Hepatocyte (in vitro differentiated cells): ENCODE results near the gene ADGRE1. TPM values are rescaled to one million over a fixed set of nuclear protein-coding genes. Genes with fewer than 3 reads are reported as not detected.

Source experiments
- DNase-seq: peaks from one replicate; pipeline ENCODE4 v3.0.0-alpha.2; 2016; ENCODE audit warnings: low spot score
- H2AFZ ChIP-seq: fragments of 200-600 bp; sonication (generic); 2 replicates; pipeline ENCODE4 v1.6.0; 2016; ENCODE audit warnings: antibody characterized with exemption, mild to moderate bottlenecking
- H3K27ac ChIP-seq: fragments of 200-600 bp; sonication (generic); 2 replicates; pipeline ENCODE4 v1.5.1; 2016; ENCODE audit warnings: mild to moderate bottlenecking
- H3K27me3 ChIP-seq: fragments of 200-600 bp; sonication (generic); 2 replicates; pipeline ENCODE4 v1.6.1; 2016
- H3K36me3 ChIP-seq: fragments of 200-600 bp; sonication (generic); replicated peaks from 2 replicates; pipeline ENCODE4 v1.5.1; 2016; ENCODE audit warnings: low read depth; ENCODE audit not compliant: insufficient read depth
- H3K4me1 ChIP-seq: fragments of 200-600 bp; sonication (generic); 2 replicates; pipeline ENCODE4 v1.5.1; 2016; ENCODE audit warnings: mild to moderate bottlenecking, moderate library complexity; ENCODE audit not compliant: insufficient read depth
- H3K4me2 ChIP-seq: fragments of 200-600 bp; sonication (generic); 2 replicates; pipeline ENCODE4 v1.6.0; 2016
- H3K4me3 ChIP-seq: fragments of 200-600 bp; sonication (generic); 2 replicates; pipeline ENCODE4 v1.5.1; 2016; ENCODE audit warnings: mild to moderate bottlenecking
- H3K79me2 ChIP-seq: fragments of 200-600 bp; sonication (generic); 2 replicates; pipeline ENCODE4 v1.6.0; 2017; ENCODE audit warnings: mild to moderate bottlenecking
- H3K9me2 ChIP-seq: fragments of 200-600 bp; sonication (generic); replicated peaks from 2 replicates; pipeline ENCODE4 v1.6.0; 2017; ENCODE audit warnings: mild to moderate bottlenecking; ENCODE audit not compliant: insufficient read depth
- H3K9me3 ChIP-seq: fragments of 200-600 bp; sonication (generic); 2 replicates; pipeline ENCODE4 v1.5.1; 2016; ENCODE audit warnings: low read depth, mild to moderate bottlenecking
- H4K20me1 ChIP-seq: fragments of 200-600 bp; sonication (generic); 2 replicates; pipeline ENCODE4 v1.6.0; 2016; ENCODE audit warnings: mild to moderate bottlenecking; ENCODE audit not compliant: insufficient read depth, poor library complexity, severe bottlenecking
- EZH2 ChIP-seq: fragments of 200-600 bp; sonication (generic); IDR thresholded peaks from 2 replicates; pipeline ENCODE4 v1.6.1; 2016; ENCODE audit warnings: antibody characterized with exemption, mild to moderate bottlenecking, borderline replicate concordance
- EZH2phosphoT487 ChIP-seq: fragments of 200-600 bp; sonication (generic); IDR thresholded peaks from one replicate; pipeline ENCODE4 v1.6.1; 2018; ENCODE audit warnings: antibody characterized with exemption, mild to moderate bottlenecking, low read depth, moderate library complexity; ENCODE audit not compliant: unreplicated experiment, severe bottlenecking
- WGBS: methylation state at CpG from one replicate; pipeline ENCODE4 v1.1.6; 2016; ENCODE audit warnings: low lambda C conversion rate; ENCODE audit errors: missing lambda C conversion rate; 5-methylcytosine and 5-hydroxymethylcytosine counted together
- polyA plus RNA-seq: library from polyadenylated mRNA; unstranded; fragments of >200 nt; fragmentation: Nextera tagmentation; extraction: Ambion mirVana; gene quantifications from 2 replicates; pipeline ENCODE4 v1.2.1, GENCODE V29; 2016
- total RNA-seq: library from RNA; depleted of rRNA; stranded (reverse); fragments of >200 nt; gene quantifications from 2 replicates; pipeline ENCODE4 v1.2.3, GENCODE V29; 2014
- TF ChIP-seq, protein P1 (sequence below): fragments of 200-600 bp; sonication (generic); IDR thresholded peaks from 2 replicates; pipeline ENCODE4 v1.5.1; 2016; ENCODE audit warnings: antibody characterized with exemption, mild to moderate bottlenecking; ENCODE audit not compliant: poor library complexity

The ADGRE1 gene
- total and polyA plus RNA-seq, 2 experiments from 2014 or later, result not detected

DNA sequence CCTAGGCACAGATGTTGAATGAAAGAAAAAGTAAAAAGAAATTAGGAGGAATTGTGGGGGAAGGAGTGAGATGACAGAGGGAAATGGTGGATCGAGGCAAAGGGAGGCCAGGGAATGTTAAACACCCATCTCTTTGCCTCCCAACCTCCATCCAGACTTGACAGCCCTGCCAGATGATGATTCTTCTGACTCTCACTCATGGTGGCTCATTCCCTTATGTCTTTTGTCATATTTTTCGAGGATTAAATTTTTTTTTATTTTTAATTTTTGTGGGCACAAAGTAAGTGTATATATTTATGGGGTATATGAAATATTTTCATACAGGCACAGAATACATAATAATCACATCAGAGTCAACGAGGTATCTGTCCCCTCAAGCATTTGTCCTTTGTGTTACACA is 42.8 kb downstream of the ADGRE1 start:
- 43% methylated on average over 3 of the region's 3 CpGs for WGBS
- no peaks in the 10 kb centered on the region for H3K27me3 ChIP-seq
- no peak overlapping the region for H3K4me2 ChIP-seq
- no peak overlapping the region for H2AFZ ChIP-seq
- no peak for DNase-seq
- H3K27ac ChIP-seq, result no peak overlapping the region
- H3K4me3 ChIP-seq, result no peak overlapping the region
- no peaks in the 10 kb centered on the region for H3K79me2 ChIP-seq
- no peaks in the 10 kb centered on the region for H3K9me2 ChIP-seq
- no peaks in the 10 kb centered on the region for H4K20me1 ChIP-seq
- TF ChIP-seq, protein P1, sequence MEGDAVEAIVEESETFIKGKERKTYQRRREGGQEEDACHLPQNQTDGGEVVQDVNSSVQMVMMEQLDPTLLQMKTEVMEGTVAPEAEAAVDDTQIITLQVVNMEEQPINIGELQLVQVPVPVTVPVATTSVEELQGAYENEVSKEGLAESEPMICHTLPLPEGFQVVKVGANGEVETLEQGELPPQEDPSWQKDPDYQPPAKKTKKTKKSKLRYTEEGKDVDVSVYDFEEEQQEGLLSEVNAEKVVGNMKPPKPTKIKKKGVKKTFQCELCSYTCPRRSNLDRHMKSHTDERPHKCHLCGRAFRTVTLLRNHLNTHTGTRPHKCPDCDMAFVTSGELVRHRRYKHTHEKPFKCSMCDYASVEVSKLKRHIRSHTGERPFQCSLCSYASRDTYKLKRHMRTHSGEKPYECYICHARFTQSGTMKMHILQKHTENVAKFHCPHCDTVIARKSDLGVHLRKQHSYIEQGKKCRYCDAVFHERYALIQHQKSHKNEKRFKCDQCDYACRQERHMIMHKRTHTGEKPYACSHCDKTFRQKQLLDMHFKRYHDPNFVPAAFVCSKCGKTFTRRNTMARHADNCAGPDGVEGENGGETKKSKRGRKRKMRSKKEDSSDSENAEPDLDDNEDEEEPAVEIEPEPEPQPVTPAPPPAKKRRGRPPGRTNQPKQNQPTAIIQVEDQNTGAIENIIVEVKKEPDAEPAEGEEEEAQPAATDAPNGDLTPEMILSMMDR, result no peak
- no peak for TF ChIP-seq EZH2phosphoT487
- TF ChIP-seq EZH2, result no peak
- H3K36me3 ChIP-seq, result no peaks in the 10 kb centered on the region
- H3K9me3 ChIP-seq, result peaks cover 5% of the 10 kb centered on the region
- no peaks in the 10 kb centered on the region for H3K4me1 ChIP-seq

DNA sequence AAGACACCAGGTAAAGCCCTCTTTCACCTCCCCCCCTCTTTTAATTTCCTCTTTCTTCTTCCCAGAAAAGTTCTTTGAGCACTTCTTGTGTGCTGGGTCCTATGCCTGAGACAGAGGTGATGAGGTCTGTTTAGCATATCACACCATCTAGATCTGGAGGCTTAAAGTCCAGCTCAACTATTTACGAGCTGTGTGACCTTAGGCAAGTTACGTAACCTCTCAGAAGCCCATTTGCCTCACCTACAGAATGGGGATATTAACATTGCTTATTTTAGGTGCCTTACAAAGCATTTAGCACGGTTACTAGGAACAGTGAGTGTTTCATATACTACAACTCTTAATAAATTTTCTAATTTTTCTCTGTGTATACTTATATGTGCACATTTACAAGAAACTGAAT is 47.7 kb downstream of the ADGRE1 start:
- no peaks in the 10 kb centered on the region for H4K20me1 ChIP-seq
- H2AFZ ChIP-seq, result no peak overlapping the region
- H3K36me3 ChIP-seq, result no peaks in the 10 kb centered on the region
- H3K27ac ChIP-seq, result no peak overlapping the region
- H3K27me3 ChIP-seq, result no peaks in the 10 kb centered on the region
- H3K9me2 ChIP-seq, result no peaks in the 10 kb centered on the region
- no peaks in the 10 kb centered on the region for H3K79me2 ChIP-seq
- TF ChIP-seq EZH2 (no peak), EZH2phosphoT487 (no peak)
- TF ChIP-seq, protein P1, result no peak
- DNase-seq, result no peak
- H3K4me2 ChIP-seq, result no peak overlapping the region
- WGBS, result 36% methylated on average over 3 of the region's 3 CpGs
- no peaks in the 10 kb centered on the region for H3K4me1 ChIP-seq
- H3K9me3 ChIP-seq, result peaks cover 2% of the 10 kb centered on the region
- H3K4me3 ChIP-seq, result no peak overlapping the region

DNA sequence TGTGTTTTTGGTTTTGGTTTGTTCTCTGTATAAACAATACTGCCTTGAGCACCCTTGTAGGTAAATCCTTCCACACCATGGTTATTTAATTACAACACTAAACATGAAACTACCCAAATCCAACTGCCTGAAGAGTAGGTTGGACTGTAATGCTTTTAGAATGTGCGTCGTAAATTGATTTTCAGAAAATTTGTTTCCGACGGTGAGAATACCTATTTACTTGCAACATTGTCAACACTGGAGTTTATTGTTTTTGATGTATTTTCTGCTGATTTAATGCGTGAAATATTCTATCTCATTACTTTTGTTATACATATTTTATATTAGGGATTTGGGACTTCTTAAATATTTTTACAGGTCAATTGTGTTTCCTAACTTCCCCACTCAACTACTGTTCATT is 48.2 kb downstream of the ADGRE1 start:
- TF ChIP-seq EZH2, result no peak
- TF ChIP-seq, protein P1, result no peak
- TF ChIP-seq EZH2phosphoT487, result no peak
- WGBS, result 50% methylated on average over 5 of the region's 5 CpGs

DNA sequence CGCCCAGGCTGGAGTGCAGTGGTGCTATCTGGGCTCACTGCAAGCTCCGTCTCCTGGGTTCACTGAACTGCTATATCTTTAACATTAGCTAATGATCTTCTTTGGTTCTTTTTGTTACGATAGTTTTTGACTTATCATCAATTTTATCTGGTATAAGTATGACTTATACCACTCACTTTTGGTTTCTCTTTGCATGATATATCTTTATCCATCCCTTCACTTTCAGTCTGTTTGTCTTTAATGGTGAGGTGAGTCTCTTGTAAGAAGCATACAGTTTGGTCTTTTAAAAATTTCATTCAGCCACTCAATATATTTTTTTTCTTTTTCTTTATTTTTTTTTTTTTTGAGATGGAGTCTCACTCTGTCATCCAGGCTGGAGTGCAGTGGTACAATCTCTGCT is 58.4 kb downstream of the ADGRE1 start:
- no peak overlapping the region for H3K27ac ChIP-seq
- no peaks in the 10 kb centered on the region for H4K20me1 ChIP-seq
- no peak overlapping the region for H3K4me3 ChIP-seq
- H3K4me2 ChIP-seq, result no peak overlapping the region
- H3K79me2 ChIP-seq, result no peaks in the 10 kb centered on the region
- H3K4me1 ChIP-seq, result no peaks in the 10 kb centered on the region
- no peaks in the 10 kb centered on the region for H3K27me3 ChIP-seq
- no peaks in the 10 kb centered on the region for H3K9me2 ChIP-seq
- no peaks in the 10 kb centered on the region for H3K9me3 ChIP-seq
- no peaks in the 10 kb centered on the region for H3K36me3 ChIP-seq
- TF ChIP-seq EZH2phosphoT487, result no peak
- TF ChIP-seq, protein P1, result no peak
- TF ChIP-seq EZH2, result no peak
- DNase-seq, result no peak
- no peak overlapping the region for H2AFZ ChIP-seq
- 49% methylated on average over 3 of the region's 3 CpGs for WGBS

More for the DNA sequence above, 48.2 kb downstream of the ADGRE1 start:
- no peak overlapping the region for H3K4me2 ChIP-seq
- no peaks in the 10 kb centered on the region for H3K9me2 ChIP-seq
- H3K36me3 ChIP-seq, result no peaks in the 10 kb centered on the region
- H3K27ac ChIP-seq, result no peak overlapping the region
- no peak overlapping the region for H2AFZ ChIP-seq
- H4K20me1 ChIP-seq, result no peaks in the 10 kb centered on the region
- no peaks in the 10 kb centered on the region for H3K4me1 ChIP-seq
- no peaks in the 10 kb centered on the region for H3K27me3 ChIP-seq
- no peaks in the 10 kb centered on the region for H3K9me3 ChIP-seq
- H3K79me2 ChIP-seq, result no peaks in the 10 kb centered on the region
- DNase-seq, result no peak
- no peak overlapping the region for H3K4me3 ChIP-seq
